Neutrophil (primary cell): ENCODE measurements around the gene ARMH2.

ENCODE experiments used
- H3K27ac ChIP-seq: fragments of 200-600 bp; sonication (generic); 2 replicates; pipeline ENCODE4 v1.5.1; 2016; ENCODE audit warnings: mild to moderate bottlenecking, moderate library complexity
- H3K27me3 ChIP-seq: fragments of 200-600 bp; sonication (generic); 2 replicates; pipeline ENCODE4 v1.6.0; 2016; ENCODE audit warnings: mild to moderate bottlenecking
- H3K36me3 ChIP-seq: fragments of 200-600 bp; sonication (generic); 2 replicates; pipeline ENCODE4 v1.5.1; 2017
- H3K4me1 ChIP-seq, 2 experiments: fragments of 200-600 bp in 1 of 2; sonication (generic) in 1 of 2; 1 replicate in 1 of 2; 2 replicates in 1 of 2; pipeline versions ENCODE4 v1.5.1 to v1.6.1; 2013 to 2016; ENCODE audit warnings: low read depth in 1 of 2, low read length in 1 of 2, mild to moderate bottlenecking in 1 of 2, moderate library complexity in 1 of 2; ENCODE audit not compliant: control insufficient read depth in 1 of 2, insufficient read depth in 1 of 2
- H3K4me3 ChIP-seq, 2 experiments: fragments of 200-600 bp in 1 of 2; sonication (generic) in 1 of 2; 1 replicate in 1 of 2; 2 replicates in 1 of 2; pipeline ENCODE4 v1.5.1; 2013 to 2016; ENCODE audit warnings: low read depth in 1 of 2, low read length in 1 of 2, mild to moderate bottlenecking in 1 of 2, moderate library complexity in 1 of 2
- H3K9me3 ChIP-seq: fragments of 200-600 bp; sonication (generic); 2 replicates; pipeline ENCODE4 v1.5.1; 2016
- CTCF ChIP-seq: fragments of 200-600 bp; sonication (generic); IDR thresholded peaks from 2 replicates; pipeline ENCODE4 v1.5.1; 2016; ENCODE audit warnings: antibody characterized with exemption

Gene ARMH2

GRCh38 chr6:24763578-24763977, 35.1 kb downstream of the ARMH2 start:
- Histone ChIP-seq H3K4me3 (no peak overlapping the region), H3K4me1 (no peaks in the 10 kb centered on the region), H3K9me3 (no peaks in the 10 kb centered on the region), H3K27me3 (no peaks in the 10 kb centered on the region), H3K36me3 (no peaks in the 10 kb centered on the region), H3K27ac (no peak overlapping the region)
- no peak for TF ChIP-seq CTCF

- Histone ChIP-seq H3K4me1 (peaks cover 0 to 4% of the 10 kb centered on the region in 2 experiments), H3K36me3 (no peaks in the 10 kb centered on the region), H3K4me3 (no peak overlapping the region), H3K27ac (no peak overlapping the region), H3K9me3 (no peaks in the 10 kb centered on the region), H3K27me3 (no peaks in the 10 kb centered on the region)
- TF ChIP-seq CTCF, result no peak
Observed at GRCh38 chr6:24761851-24762250, 36.9 kb downstream of the ARMH2 start.

GRCh38 chr6:24761193-24761835, 37.4 kb downstream of the ARMH2 start:
- Histone ChIP-seq H3K4me3 (no peak overlapping the region), H3K27ac (no peak overlapping the region), H3K27me3 (no peaks in the 10 kb centered on the region), H3K4me1 (peaks cover 0 to 4% of the 10 kb centered on the region in 2 experiments), H3K36me3 (no peaks in the 10 kb centered on the region), H3K9me3 (no peaks in the 10 kb centered on the region)
- TF ChIP-seq CTCF, result no peak

GRCh38 chr6:24760210-24760609, 38.5 kb downstream of the ARMH2 start:
- Histone ChIP-seq H3K27me3 (no peaks in the 10 kb centered on the region), H3K9me3 (no peaks in the 10 kb centered on the region)
- no peak for TF ChIP-seq CTCF

GRCh38 chr6:24759718-24760117, 39.0 kb downstream of the ARMH2 start:
- no peaks in the 10 kb centered on the region for H3K36me3 ChIP-seq
- H3K9me3 ChIP-seq, result no peaks in the 10 kb centered on the region
- H3K27ac ChIP-seq, result no peak overlapping the region
- H3K4me1 ChIP-seq, result peaks cover 0 to 4% of the 10 kb centered on the region in 2 experiments
- no peak overlapping the region for H3K4me3 ChIP-seq
- no peaks in the 10 kb centered on the region for H3K27me3 ChIP-seq
- TF ChIP-seq CTCF, result no peak

More at GRCh38 chr6:24760210-24760609, 38.5 kb downstream of the ARMH2 start:
- no peak overlapping the region for H3K27ac ChIP-seq
- H3K4me3 ChIP-seq, result no peak overlapping the region
- H3K4me1 ChIP-seq, result peaks cover 0 to 4% of the 10 kb centered on the region in 2 experiments
- no peaks in the 10 kb centered on the region for H3K36me3 ChIP-seq
